GM12891 (cell line): ENCODE measurements around the gene EEIG1.

Experiments used
- DNase-seq: peaks from one replicate; pipeline ENCODE4 v3.0.0; 2011; ENCODE audit warnings: low spot score; ENCODE audit not compliant: insufficient read length
- FAIRE-seq: peaks from 2 replicates; lab custom pipeline; 2011; peaks lifted over from hg19 to GRCh38; lab: Jason Lieb, UNC
- PAX5 ChIP-seq: IDR thresholded peaks from 2 replicates; pipeline ENCODE4 v1.6.1; 2011; ENCODE audit warnings: low read length, moderate library complexity, mild to moderate bottlenecking; ENCODE audit not compliant: insufficient read depth, severe bottlenecking
- POLR2A ChIP-seq: IDR thresholded peaks from 2 replicates; pipeline ENCODE4 v1.6.1; 2011; ENCODE audit warnings: low read depth, low read length, control low read depth
- POLR2AphosphoS5 ChIP-seq: IDR thresholded peaks from 2 replicates; pipeline ENCODE4 v1.6.1; 2011; ENCODE audit warnings: low read depth, low read length, control low read depth
- POU2F2 ChIP-seq: IDR thresholded peaks from 2 replicates; pipeline ENCODE4 v1.6.1; 2011; ENCODE audit warnings: low read depth, mild to moderate bottlenecking, control low read depth, low read length, moderate library complexity
- SPI1 ChIP-seq: IDR thresholded peaks from 2 replicates; pipeline ENCODE4 v1.6.1; 2011; ENCODE audit warnings: low read depth, low read length, control low read depth
- TAF1 ChIP-seq: IDR thresholded peaks from 2 replicates; pipeline ENCODE4 v1.6.1; 2011; ENCODE audit warnings: low read depth, low read length, control low read depth

EEIG1 gene

GRCh38 chr9:127934986-127935385 is 45.8 kb downstream of the EEIG1 start:
- TF ChIP-seq POLR2A = no peak
- no peak for TF ChIP-seq PAX5
- no peak for TF ChIP-seq POU2F2
- TF ChIP-seq SPI1 = no peak
- TF ChIP-seq POLR2AphosphoS5 = no peak
- TF ChIP-seq TAF1 = no peak
- FAIRE-seq (no peak), DNase-seq (no peak)

GRCh38 chr9:127934248-127934647 is 46.5 kb downstream of the EEIG1 start:
- TF ChIP-seq TAF1 (no peak), SPI1 (no peak)
- FAIRE-seq = no peak
- no peak for DNase-seq

GRCh38 chr9:127931092-127931881 is 49.5 kb downstream of the EEIG1 start:
- FAIRE-seq (no peak), DNase-seq (no peak)
- TF ChIP-seq SPI1 = no peak
- TF ChIP-seq PAX5 = no peak
- TF ChIP-seq POU2F2 = no peak
- no peak for TF ChIP-seq POLR2A
- no peak for TF ChIP-seq POLR2AphosphoS5
- no peak for TF ChIP-seq TAF1
